ENCODE measurements around the gene TNKS1BP1. TPM values are rescaled to one million over a fixed set of nuclear protein-coding genes. Genes with fewer than 3 reads are reported as not detected.

TNKS1BP1 gene
- total and polyA plus RNA-seq, 2 experiments from 2014 or later: 64.2 to 72.2 TPM

- Mint-ChIP-seq H3K4me3 (no peak overlapping the region), H3K36me3 (ENCODE audit: low read depth) (peaks cover 67% of the 10 kb centered on the region), H3K9me3 (peaks cover 11% of the 10 kb centered on the region), H3K27ac (no peak overlapping the region), H3K4me1 (peaks cover 7% of the 10 kb centered on the region), H3K27me3 (ENCODE audit: insufficient read depth, low read depth, poor library complexity) (peaks cover 7% of the 10 kb centered on the region)
- H3K79me2 ChIP-seq (replicated peaks; ENCODE audit: insufficient read depth): no peaks in the 10 kb centered on the region
- peaks cover 5% of the 10 kb centered on the region; the same call in 1 of the 2 replicates for H3K9me2 ChIP-seq (ENCODE audit: insufficient read depth)
- H4K20me1 ChIP-seq (replicated peaks; ENCODE audit: insufficient read depth): no peaks in the 10 kb centered on the region; the same call in 1 of the 2 replicates
- TF ChIP-seq CREB1 (CRISPR knock-in tag; IDR thresholded peaks at IDR 0.05; ENCODE audit: low read depth): no peak
- TF ChIP-seq ETS1 (IDR thresholded peaks at IDR 0.05): no peak
- no peak for TF ChIP-seq ZNF331 (CRISPR knock-in tag; IDR thresholded peaks at IDR 0.05; ENCODE audit: low read depth)
- TF ChIP-seq, protein P1, sequence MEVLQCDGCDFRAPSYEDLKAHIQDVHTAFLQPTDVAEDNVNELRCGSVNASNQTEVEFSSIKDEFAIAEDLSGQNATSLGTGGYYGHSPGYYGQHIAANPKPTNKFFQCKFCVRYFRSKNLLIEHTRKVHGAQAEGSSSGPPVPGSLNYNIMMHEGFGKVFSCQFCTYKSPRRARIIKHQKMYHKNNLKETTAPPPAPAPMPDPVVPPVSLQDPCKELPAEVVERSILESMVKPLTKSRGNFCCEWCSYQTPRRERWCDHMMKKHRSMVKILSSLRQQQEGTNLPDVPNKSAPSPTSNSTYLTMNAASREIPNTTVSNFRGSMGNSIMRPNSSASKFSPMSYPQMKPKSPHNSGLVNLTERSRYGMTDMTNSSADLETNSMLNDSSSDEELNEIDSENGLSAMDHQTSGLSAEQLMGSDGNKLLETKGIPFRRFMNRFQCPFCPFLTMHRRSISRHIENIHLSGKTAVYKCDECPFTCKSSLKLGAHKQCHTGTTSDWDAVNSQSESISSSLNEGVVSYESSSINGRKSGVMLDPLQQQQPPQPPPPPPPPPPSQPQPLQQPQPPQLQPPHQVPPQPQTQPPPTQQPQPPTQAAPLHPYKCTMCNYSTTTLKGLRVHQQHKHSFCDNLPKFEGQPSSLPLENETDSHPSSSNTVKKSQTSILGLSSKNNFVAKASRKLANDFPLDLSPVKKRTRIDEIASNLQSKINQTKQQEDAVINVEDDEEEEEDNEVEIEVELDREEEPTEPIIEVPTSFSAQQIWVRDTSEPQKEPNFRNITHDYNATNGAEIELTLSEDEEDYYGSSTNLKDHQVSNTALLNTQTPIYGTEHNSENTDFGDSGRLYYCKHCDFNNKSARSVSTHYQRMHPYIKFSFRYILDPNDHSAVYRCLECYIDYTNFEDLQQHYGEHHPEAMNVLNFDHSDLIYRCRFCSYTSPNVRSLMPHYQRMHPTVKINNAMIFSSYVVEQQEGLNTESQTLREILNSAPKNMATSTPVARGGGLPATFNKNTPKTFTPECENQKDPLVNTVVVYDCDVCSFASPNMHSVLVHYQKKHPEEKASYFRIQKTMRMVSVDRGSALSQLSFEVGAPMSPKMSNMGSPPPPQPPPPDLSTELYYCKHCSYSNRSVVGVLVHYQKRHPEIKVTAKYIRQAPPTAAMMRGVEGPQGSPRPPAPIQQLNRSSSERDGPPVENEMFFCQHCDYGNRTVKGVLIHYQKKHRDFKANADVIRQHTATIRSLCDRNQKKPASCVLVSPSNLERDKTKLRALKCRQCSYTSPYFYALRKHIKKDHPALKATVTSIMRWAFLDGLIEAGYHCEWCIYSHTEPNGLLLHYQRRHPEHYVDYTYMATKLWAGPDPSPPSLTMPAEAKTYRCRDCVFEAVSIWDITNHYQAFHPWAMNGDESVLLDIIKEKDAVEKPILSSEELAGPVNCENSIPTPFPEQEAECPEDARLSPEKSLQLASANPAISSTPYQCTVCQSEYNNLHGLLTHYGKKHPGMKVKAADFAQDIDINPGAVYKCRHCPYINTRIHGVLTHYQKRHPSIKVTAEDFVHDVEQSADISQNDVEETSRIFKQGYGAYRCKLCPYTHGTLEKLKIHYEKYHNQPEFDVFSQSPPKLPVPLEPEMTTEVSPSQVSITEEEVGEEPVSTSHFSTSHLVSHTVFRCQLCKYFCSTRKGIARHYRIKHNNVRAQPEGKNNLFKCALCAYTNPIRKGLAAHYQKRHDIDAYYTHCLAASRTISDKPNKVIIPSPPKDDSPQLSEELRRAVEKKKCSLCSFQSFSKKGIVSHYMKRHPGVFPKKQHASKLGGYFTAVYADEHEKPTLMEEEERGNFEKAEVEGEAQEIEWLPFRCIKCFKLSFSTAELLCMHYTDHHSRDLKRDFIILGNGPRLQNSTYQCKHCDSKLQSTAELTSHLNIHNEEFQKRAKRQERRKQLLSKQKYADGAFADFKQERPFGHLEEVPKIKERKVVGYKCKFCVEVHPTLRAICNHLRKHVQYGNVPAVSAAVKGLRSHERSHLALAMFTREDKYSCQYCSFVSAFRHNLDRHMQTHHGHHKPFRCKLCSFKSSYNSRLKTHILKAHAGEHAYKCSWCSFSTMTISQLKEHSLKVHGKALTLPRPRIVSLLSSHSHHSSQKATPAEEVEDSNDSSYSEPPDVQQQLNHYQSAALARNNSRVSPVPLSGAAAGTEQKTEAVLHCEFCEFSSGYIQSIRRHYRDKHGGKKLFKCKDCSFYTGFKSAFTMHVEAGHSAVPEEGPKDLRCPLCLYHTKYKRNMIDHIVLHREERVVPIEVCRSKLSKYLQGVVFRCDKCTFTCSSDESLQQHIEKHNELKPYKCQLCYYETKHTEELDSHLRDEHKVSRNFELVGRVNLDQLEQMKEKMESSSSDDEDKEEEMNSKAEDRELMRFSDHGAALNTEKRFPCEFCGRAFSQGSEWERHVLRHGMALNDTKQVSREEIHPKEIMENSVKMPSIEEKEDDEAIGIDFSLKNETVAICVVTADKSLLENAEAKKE (CRISPR knock-in tag; IDR thresholded peaks at IDR 0.05): no peak
- no peak for TF ChIP-seq CTCF (conservative IDR thresholded peaks at IDR 0.05; ENCODE audit: low read depth in 2 of 2)
- no peak for TF ChIP-seq NANOG (IDR thresholded peaks at IDR 0.05; ENCODE audit: borderline replicate concordance)
- TF ChIP-seq ZNF114 (CRISPR knock-in tag; IDR thresholded peaks at IDR 0.05): no peak
- TF ChIP-seq, protein P2, sequence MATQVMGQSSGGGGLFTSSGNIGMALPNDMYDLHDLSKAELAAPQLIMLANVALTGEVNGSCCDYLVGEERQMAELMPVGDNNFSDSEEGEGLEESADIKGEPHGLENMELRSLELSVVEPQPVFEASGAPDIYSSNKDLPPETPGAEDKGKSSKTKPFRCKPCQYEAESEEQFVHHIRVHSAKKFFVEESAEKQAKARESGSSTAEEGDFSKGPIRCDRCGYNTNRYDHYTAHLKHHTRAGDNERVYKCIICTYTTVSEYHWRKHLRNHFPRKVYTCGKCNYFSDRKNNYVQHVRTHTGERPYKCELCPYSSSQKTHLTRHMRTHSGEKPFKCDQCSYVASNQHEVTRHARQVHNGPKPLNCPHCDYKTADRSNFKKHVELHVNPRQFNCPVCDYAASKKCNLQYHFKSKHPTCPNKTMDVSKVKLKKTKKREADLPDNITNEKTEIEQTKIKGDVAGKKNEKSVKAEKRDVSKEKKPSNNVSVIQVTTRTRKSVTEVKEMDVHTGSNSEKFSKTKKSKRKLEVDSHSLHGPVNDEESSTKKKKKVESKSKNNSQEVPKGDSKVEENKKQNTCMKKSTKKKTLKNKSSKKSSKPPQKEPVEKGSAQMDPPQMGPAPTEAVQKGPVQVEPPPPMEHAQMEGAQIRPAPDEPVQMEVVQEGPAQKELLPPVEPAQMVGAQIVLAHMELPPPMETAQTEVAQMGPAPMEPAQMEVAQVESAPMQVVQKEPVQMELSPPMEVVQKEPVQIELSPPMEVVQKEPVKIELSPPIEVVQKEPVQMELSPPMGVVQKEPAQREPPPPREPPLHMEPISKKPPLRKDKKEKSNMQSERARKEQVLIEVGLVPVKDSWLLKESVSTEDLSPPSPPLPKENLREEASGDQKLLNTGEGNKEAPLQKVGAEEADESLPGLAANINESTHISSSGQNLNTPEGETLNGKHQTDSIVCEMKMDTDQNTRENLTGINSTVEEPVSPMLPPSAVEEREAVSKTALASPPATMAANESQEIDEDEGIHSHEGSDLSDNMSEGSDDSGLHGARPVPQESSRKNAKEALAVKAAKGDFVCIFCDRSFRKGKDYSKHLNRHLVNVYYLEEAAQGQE (IDR thresholded peaks at IDR 0.05; ENCODE audit: unreplicated experiment): no peak
- TF ChIP-seq POLR2AphosphoS5 (IDR thresholded peaks at IDR 0.05; ENCODE audit: low read depth): no peak
- TF ChIP-seq EZH2 (IDR thresholded peaks at IDR 0.05; ENCODE audit: low read depth, unreplicated experiment): no peak
- no peak for TF ChIP-seq JUNB (IDR thresholded peaks at IDR 0.05; ENCODE audit: unreplicated experiment)
- TF ChIP-seq STAT1 (IDR thresholded peaks at IDR 0.05; ENCODE audit: unreplicated experiment): no peak
- no peak for TF ChIP-seq EZH2phosphoT487 (IDR thresholded peaks at IDR 0.05; ENCODE audit: unreplicated experiment)
- H3K4me2 ChIP-seq: no peak overlapping the region
- peaks cover 33% of the 10 kb centered on the region for H3K36me3 ChIP-seq (ENCODE audit: insufficient read depth)
- H3K27me3 ChIP-seq (ENCODE audit: insufficient read depth): no peaks in the 10 kb centered on the region
- no peak overlapping the region for H3K4me3 ChIP-seq
- DNase-seq (ENCODE audit: low spot score): no peak
- H3K4me1 ChIP-seq (ENCODE audit: insufficient read depth): peaks cover 4% of the 10 kb centered on the region; the same call in 1 of the 2 replicates
- H3K27ac ChIP-seq (ENCODE audit: low read depth): no peak overlapping the region
- ATAC-seq: no peak
- no peaks in the 10 kb centered on the region for H3F3A ChIP-seq (replicated peaks; ENCODE audit: low read depth)
- H2AFZ ChIP-seq: no peak overlapping the region
These were observed 27.5 kb downstream of the TNKS1BP1 start for GRCh38 chr11:57297221-57297620.

Data from GM23338 (cell line).